CD4-positive, alpha-beta T cell treated with Interleukin-12 subunit alpha and Interleukin-12 subunit beta, for 1 hour (primary cell): ENCODE data around the gene NEURL1.
"Not testable (repeated sequence)": the region's sequence is repeated elsewhere in the genome, so short reads cannot be mapped to it uniquely, and the experiment has no call there.

ENCODE experiments used
- DNase-seq: peaks from one replicate; pipeline ENCODE4 v3.0.0-alpha.2; 2020

NEURL1 gene

DNA sequence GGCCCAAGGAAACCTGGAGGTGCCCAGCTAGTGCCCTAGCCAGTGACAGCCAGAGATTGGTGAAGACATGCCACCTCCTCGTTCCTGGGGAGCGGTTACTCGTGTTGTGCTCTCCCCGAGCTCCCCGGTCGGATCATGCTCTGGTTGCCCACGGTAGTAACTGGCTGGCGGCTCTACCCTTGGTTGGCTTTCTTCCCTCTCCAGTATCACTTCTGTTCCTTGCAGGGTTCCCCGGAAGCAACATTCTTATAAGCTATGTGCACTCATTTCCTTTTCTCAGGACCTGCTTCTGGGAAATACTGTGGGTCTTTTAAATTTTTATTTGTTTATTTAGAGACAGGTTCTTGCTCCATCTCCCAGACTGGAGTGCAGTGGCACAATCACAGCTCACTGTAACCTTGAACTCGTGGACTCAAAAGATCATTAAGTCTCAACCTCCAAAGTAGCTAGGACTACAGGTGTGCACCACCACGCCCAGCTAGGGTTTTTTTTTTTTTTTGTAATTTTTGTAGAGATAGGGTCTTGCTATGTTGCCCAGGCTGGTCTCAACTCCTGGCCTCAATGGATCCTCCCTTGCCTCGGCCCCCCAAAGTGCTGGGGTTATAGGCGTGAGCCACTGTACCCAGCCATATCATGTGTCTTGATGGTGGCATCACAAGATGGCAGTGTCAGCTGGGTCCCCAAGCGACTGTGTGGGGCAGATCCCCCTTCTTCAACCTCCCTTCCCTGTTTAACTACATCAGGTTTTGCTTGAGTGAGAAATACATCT lies 27.9 kb upstream of the NEURL1 start:
- no peak for DNase-seq

DNA sequence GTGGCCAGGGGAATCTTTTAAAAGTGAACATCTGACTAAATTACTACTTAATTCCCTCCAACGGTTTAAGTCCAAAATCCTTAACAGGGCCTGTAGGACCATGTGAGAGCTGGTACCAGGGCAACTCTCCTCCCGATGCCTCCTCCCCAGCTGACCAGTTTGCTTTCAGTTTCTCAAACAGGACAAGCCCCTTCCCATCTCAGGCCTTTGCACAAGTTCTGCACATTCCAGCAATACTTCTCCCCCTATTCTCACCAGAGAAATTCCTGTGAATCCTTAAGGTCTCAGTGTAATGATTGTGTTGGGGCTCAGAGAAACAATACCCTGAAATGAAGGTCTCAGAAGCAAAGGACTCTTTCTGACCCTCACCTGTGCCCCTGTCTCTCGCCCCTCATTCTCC lies 26.8 kb upstream of the NEURL1 start:
- no peak for DNase-seq

DNA sequence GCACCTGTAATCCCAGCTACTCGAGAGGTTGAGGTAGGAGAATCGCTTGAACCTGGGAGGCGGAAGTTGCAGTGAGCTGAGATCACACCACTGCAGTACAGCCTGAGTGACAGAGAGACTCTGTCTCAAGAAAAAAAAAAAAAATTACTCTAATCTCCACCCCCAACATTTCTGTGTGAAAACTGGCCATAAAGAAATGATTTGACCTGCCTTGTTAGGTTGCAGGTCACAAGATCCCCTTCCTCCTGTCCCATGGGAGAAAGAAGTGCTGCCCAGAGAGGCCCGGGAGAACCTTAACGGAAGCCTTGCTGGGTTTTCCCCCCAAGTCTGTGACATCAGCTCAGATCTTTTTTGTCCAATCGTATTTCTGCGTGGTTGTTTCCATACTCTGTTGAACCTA lies 26.1 kb upstream of the NEURL1 start:
- DNase-seq: no peak

DNA sequence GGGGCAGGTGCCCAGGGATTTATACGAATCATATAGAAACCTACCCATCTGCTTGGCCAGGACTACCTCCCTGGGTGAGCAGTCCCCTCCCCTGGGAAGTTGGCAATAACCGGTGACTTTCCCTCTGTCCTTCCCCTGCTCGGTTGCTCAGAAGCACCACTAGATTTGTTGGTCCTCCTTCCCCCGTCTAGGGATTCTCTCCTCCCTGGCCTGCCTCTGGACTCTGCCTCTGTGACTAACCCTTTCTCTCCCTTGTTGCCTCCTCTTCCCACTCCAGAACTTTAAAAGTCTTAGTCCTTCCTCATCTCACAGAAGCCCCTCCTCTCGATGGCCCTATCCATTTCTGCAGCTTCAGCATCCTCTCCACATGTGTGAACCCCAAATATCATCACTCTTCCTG lies 24.3 kb upstream of the NEURL1 start:
- DNase-seq: no peak

DNA sequence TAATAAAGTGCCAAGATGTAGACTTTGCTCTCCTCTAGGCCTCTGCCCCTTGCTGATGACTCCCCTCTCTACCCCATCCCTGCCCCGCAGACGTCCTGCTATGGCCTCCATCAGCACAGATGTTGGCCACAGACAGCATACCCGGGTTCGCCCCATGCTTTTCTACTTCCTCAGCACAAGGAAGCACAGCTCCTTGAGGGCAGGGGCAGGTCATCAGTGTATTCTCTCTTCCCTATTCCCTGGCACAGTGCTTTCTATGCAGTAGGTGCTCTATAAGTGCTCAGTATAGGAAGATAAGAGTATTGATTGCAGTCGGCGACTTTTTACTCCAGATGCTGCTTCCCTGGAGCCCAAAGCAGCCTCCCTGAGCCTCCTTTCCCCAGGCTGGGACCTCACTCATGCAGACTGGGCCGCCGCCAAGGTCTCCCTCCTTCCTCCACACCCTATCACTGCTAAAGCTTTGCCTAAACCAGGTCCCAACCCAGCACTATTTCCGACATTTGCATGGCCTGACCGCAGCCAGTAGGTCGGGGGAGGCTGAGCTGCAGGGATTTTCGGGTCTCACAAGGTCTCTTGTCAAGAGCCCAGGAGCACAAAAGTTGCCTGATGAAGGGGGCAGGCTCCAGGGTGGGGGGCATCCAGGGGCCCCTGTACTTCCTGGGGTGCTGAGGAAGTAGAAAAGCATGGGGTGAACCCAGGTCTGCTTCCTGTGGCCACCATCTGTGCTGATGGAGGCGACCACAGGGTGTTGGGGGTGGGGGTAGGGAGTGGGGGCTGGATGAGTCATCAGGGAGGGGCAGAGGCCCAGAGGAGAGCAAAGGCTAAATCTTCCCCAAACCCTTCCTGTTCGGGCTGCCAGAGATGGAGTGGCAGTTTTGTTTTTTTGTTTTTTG lies 22.5 kb upstream of the NEURL1 start:
- peak; percentile 82 for DNase-seq

DNA sequence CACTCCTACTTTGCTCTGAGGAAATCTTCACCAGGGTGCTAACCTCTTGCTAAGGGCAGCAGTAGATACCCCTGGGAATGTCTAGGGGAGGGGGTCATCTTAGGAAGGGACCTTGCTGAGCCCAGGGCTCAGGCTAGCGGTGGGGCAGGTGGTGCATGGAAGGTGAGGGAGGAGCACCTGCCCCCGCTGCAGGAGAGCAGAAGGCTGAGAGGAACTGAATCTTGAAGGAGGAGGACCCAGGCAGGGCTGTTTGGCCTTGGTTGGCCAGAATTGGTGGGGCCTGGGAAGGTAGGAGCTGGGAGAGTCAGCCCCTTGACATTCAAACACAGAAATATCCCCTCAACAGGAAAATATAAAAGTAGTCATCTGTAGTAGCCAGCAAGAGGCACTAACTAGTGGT lies 21.5 kb upstream of the NEURL1 start:
- no peak for DNase-seq

DNA sequence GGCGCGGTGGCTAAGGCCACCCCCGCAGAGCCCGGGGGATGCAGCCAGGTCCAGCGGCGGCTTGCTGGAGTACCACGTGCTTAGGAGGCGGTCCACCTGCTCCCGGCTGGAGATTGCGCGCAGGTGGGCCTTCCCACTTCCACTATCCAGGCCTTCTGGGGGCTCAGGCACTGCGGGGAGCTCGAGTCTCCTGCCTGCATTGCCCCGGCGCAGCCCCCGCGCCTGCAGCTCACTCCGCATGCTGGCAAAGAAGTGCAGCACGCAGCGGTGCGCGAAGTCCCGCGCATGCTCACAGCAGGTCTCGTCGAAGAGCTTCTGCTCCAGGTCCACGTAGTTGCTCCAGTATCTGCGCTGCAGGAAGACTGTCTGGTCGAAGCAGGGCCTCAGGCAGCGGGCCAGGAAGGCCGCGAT lies 20.2 kb upstream of the NEURL1 start:
- no peak for DNase-seq

DNA sequence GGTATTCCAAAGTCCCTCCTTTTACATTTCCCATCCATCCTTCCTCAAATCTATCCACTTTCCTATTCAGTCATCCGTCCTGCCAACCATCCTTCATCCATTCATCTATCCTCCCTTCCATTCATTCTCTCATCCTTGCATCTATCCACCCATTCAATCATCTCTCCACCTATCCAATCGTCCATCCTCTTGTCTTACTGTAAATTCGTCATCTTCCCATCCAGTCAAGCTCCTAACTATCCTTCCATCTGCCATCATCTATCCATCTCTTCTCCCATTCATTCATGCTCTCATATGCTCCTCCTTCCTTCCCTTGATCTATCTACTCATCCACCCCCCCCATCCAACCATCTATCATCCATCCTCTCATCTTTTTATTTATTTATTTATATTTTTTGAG lies 19.4 kb upstream of the NEURL1 start:
- no peak for DNase-seq

DNA sequence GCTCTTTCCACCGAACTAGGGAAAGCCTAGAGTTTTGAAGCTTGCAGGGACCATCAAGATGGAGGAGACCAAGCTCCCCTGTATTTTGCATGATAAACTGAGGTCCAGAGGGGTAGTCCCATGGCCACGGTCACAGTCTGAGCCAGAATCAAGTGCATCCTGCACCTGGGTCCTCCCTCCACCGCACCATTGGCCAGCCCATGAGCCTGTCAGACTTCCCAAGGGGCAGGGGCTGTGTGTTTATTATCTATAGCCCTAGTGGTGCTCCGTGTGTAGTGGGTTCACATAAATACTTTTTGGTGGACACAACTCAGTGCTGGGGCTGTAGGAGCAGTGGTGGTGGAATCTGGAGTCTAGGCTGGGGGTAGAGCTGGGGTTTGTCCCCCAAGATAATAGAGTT lies 18.1 kb upstream of the NEURL1 start:
- DNase-seq: no peak

DNA sequence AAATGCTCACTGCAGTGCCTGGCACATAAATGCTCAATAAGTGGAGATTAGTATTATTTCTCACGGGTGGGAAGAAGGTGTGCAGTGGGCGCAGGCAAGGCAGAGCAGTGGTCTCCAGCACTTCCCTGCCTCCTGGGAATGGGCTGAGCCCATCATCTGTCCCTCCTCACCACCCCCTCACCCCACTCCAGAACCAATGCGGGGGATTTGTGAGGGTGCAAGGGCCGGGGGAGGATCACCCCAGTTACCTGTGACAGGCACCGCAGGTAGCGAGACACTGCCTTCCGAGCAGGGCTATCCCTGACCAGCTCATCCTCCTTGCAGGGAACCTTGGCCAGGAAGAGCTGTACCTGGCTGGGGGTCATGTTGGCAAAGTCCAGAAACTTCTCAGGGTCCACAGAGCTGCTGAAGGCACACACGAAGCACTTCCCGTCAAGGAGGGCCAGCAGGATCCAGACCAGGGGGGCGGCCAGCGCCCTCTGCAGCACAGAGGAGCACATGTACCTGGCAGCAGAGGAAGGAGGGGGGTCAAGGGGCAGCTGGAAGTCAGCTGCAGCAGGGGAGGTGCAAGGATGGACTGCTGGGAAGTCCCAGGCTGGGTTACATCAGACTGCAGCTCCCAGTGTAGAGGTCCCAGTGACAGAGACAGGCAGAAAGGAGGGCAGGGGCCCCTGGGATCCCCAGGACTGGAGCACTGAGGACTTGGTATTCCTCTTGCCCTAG lies 17.3 kb upstream of the NEURL1 start:
- DNase-seq: no peak

DNA sequence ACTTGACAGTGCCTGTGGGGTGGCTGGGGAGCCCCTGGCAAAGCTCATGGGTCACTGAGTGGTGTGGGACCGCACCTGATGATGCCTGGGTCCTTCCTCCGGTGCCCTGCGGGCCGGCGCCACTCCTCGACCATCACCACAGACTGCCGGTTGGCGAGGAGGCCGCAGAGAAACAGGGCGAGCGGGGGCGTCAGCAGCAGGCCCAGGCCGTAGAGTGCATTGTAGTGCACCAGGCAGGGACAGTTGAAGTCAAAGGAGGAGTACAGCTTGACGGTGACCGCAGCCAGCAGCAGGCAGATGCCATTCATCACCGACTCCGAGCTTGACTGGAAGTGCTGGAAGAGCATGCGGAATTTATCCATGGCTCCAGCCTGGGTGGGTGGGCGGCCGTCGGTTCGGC lies 14.8 kb upstream of the NEURL1 start:
- DNase-seq: no peak

DNA sequence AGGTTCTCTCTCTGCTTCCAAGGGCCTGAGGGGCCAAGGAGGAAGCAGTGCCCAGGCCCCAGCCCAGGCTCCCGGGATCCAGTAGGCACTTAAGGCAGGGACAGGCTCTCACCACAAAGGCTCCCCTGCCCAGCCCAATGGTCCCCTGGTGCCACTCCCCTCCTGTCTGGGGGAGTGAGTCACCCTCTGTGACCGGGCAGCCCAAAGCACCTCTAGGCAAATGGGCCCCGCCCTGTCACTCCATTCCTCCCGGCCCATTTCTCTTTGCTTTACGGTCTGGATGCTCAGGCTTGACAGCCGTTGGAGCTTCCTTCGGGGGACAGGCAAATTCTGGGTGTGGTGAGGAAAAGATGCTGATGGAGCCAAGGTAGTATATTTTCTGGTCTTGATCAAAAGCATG lies 14.4 kb upstream of the NEURL1 start, which contains the start of gene CALHM3:
TSS of gene CALHM3 (minus strand) at position 106 of the 400 bp plus-strand sequence. CDS start 208 bp downstream, outside the sequence.
- no peak for DNase-seq

DNA sequence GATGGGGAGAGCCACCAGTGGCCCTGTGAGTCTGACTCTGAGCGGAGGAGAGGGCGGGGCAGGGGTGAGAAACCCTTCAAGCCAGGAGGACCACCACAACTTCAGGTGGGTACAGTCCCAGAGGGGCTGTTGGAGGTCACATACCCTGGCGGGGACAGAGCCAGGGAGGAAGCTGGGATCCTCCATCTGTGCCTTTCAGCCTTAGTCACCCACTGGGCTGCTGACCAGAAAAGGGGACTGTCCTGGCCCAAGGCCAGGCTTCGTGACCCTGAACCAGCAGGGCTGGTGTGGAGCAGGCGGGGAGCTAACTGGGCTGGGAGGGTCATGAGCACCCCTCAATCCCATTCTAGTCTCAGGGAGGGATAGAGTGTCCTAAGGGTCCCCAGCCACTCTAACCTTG lies 13.0 kb upstream of the NEURL1 start:
- no peak for DNase-seq

DNA sequence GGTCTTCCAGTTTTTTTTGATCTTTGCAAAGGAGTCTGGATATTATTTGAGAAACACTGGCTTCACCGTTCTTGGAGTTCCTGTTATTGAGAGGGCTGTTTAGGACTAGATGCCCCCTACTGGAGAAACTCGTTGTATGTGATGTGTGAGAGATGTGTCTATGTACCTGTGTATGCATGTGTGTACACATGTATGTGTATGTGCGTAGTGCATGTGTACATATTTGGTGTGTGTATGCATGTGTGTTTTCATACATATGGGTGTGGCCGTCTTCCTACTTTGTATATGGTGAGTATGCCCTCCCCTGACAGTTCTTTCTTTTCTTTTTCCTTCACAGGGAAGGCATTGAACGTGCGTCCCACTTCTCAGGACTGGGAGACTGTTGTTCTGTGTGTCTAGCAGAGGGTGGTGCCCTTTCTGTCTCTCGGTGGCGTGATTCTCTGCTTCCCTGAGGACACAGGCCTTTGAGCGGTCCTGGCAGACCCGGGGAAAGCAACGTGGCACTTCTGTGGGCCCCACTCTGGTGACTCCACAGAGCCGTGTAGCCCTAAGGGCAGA lies 11.5 kb upstream of the NEURL1 start:
- DNase-seq: peak; percentile 81

DNA sequence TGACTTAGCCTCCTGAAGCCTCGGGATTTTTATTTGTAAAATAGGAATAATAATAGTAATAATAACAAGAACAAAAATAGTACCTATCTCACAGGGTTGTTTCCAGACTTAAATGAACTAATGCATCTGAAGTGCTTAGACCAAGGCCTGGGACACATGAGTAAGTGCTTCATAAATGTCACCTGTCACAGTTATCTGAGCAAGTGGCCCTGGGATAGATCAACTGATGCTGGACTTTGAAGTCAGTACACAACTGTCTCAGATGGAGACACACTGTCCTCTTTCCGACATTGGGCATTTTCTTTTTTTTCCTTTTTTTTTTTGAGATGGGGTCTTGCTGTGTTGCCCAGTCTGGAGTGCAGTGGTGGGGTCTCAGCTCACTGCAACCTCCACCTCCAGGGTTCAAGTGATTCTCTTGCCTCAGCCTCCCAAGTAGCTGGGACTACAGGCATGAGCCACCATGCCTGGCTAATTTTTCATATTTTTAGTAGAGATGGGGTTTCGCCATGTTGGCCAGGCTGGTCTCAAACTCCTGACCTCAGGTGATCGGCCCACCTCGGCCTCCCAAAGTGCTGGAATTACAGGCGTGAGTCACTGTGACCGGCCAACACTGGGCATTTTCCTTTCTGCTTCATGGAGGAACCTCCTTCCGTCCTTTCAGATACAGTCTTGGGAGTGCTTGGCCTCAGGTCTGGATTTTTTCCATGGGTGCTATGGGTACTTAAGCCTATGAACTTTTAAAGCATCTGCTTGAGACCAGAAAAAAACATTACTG lies 6.7 kb upstream of the NEURL1 start:
- DNase-seq: not testable (repeated sequence)

DNA sequence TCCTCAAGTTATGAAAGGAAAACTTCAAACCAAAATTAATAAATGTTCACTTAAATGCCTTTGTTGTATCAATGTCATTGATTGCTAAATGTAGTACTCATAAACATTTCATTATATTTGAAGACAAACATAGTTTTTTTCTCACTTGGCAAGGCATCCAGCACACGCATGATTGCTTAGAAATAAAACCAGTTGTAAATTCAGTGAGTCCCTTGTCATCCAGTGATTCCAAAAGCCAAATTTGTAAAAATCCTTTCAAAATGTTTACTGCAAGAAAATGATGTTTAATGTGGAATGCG lies 6.1 kb upstream of the NEURL1 start:
- no peak for DNase-seq

DNA sequence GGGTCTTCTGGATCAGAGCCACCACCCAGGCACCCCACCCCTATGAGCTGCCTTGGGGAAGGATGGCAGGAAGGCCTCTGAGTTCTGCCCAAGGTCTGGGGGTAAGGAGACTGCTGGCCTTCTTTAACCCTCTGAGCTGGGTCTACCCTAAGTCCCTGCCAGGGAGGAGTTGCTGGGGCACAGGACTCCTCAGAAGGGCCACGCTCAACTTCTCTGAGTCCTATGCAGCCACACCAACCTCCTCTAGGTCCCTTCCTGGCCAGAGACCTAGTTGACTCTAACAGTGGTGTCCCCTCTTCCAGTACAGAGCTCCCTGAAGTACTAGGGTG lies 2.6 kb upstream of the NEURL1 start:
- DNase-seq: no peak

DNA sequence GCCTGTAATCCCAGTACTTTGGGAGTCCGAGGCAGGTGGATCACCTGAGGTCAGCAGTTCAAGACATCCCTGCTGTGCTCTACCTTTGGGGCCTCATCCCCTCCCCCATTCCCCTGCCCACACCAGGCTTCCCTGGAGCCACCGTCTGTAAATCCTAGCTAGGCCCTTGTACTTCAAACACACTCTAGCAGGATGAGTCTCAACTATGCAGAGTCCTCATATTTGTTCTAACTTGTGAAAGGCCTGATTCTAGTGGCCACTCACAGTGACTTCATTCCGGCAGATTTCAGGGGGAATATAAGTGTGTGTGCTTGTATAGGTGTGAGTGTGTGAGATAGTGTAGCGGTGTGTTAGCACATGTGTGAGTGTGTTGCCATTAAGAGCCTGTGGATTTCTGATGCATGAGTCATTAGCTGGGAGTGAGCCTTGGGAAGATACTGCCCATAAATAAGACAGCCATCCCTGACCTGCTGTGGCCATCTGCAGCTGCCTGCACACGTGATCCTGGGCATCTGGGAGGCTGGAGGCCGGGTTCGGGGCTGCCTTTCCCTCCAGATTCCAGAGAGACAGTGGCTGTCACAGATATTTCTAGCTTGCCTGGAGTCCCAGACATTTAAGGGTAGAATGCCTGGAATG lies 1.7 kb upstream of the NEURL1 start:
- no peak for DNase-seq

DNA sequence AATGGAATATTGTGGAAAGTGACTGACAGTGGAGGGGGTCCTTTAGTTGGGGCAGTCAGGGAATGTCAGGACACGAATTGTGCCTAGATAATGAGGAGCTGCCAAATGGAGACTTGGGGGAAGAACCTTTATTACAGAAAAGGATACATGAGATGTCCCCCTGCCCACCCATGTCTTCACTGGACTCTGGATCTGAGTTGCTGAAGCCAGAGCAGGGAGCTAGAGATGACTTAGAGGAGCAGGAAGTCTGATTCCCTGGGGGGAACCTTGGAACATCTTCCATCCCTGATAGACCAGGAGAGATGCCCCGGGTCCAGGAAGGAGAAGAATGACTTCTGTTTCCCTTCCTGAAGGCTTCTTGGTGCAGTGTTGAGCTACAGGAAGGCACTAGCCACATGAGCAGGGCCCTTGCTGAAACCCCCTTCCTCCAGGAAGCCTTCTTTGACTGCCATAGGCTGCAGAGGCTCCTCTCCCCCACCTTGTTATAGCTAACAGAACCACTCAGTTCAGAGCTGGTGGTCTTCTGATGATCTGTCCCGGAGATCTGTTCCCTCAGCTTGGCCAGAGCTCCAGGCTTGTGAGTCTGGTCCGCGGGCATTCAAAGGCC lies 747 bp upstream of the NEURL1 start:
- DNase-seq: no peak

DNA sequence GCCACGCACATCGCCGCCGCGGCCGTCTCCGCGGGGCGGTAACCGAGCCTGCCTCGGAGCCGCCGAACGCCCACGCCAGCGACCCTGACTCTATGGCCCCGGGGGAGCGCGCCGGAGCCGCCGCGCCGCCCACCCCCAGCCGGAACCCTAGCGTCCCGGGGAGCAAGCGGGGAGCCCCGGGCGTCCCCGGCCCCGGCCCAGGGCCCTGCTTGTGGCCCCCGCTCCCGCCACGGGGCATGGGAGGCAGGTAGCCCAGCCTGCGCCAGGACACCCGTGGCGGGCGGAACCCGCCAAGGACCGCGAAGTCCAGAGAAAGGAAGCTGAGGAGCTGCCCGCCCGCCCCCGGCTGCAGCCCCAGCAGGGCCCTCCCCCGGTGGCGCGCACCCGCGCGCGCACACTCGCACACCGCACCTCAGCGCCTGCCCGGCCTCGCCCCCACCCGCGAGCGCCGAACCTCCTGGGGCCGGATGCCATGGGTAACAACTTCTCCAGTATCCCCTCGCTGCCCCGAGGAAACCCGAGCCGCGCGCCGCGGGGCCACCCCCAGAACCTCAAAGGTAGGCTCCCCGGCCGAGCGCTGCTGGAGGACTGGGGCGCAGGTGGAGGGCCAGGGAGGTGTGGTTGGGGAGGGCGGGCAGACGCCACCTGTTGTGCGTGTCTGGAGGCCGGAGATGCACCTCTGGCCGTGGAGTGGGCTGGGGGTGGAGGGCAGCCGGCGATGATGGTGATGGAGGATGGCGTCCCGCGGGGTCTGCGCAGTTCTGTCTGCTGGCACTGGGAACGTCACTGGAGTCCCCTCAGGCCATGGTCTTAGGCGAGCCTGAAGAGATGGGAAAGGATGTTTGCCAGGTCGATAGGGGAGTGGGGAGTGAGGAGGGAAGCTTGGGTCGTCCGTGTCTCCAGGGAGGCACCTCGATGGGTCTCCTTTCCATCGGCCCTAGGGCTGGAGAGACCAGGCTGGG lies 692 bp downstream of the NEURL1 start:
- DNase-seq: peak; percentile 32

DNA sequence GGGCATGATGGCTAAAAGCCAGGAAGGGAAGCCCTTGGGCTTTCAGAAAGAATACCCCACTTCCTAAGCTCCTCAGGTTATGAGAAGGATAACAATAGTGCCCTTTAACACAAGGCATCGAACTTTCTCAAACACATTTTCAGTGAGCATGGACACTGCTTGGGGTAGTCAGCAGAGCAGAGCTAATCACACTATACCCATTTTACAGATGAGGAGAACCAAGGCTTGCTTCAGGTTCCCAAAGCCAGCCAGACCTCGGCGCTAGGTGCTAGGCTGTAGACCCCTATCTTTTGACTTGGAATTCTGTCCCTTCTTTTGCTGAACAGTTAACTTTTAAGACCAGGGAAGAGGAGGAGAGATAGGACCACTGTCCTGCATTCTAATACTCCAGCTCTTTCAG lies 1.8 kb downstream of the NEURL1 start:
- no peak for DNase-seq
